Measurements from ENCODE around the gene NDUFA3.
A peak's percentile ranks its signal among the peaks of the same experiment; 100 is the strongest.

The NDUFA3 gene

DNA sequence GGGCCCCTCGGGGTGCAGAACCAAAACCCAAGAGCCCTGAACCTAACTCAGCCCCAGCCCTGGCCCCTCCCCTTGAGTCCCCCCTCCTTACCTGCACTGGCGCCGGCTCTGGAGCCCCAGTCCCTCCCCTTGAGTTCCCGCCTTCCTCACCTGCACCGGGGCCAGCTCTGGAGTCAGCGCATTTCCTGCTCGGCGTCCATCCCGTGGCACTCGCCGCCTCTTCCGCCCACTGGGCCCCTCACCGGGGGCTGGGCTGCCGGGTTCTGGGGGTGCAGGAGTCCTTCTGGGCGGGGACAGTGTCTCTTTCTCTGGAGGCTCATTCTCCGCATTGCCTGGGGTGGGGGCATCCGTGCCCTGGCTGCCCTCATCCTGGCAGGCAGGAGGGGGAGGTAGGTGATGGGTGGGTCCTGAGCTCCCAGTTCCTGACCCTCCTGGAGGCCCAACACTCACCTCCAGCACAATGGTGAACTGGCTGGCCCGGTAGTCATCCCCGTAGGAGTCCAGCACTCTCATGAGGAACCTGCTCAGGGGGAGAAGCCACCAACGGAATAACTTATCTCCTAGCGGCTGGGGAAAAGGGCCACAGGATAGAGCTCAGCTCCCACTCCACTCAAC lies 5.3 kb downstream of the NDUFA3 start:
- no peak for DNase-seq (ENCODE audit: low read depth in 3 of 3)

DNA sequence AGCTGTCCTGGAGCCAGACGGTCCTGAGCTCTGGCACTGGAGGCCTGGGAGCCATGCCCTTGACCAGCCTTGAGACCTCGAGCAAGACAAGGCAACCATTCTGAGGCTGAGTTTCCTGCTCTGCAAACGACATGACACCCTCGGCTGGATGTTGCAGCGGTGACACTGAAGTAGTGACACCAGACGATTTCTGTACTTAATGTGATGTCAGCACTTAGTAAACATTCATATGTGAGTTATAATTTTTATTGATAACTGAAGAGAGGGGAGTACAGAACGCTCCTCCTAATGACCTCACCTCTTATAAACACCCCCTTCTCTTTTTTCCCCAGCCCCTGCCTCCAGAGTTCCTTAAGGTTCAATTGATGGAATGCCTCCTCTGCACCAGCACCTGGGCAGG lies 5.8 kb downstream of the NDUFA3 start:
- no peak for DNase-seq (ENCODE audit: low read depth in 3 of 3)

DNA sequence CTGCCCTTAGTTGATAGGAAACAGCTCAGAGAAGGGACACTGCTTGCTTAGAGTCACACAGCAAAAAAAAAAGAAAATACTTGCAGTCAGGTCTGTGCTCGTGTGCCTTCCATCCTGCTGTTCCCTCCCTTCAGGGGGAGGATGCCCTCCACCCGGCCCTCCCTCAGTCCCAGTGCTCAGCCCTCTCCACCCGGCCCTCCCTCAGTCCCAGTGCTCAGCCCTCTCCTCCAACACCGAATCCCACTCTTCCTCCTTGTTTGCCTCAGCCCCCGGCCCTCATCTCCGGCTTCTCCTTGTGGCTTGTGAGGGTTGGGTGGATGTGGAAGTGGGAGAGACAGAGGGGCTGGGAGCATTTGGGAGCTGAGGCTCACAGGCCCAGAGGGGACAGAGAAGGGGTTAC lies 7.0 kb downstream of the NDUFA3 start:
- no peak for DNase-seq (ENCODE audit: low read depth in 3 of 3)

DNA sequence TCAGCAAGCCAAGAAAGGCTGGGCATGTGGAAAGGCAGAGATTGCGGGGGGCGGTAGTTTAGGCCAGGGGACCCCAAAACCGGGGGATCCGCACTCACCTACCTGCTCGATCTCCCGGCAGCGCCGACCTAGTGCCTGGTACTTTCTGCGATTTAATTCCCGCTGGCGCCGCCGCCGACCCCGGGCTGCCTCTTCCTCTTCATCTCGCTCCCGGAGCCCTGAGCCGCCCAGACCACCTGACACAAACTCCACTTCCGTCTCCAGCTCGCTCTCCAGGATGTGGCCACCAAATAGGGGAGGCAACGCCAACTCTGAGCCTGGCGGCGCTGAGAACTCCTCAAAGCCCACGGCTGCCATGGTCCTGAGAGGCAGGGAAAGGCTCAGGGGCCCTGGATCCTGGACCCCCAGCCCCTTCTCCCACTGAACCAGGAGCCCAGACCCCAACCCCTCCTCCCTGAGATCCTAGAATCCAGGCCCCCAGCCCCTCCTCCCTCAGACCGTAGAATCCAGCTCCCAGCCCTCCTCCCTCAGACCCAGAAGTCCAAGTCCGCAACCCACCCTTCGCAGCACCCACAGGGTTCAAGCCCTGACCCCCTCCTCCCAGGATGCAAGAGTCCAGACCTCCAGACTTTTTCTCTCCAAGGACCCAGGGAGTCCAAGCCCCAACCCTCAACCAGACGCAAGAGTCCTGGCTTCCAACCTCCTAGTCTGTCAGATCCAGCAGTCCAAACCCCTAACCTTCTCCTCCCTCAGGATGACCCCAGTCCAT lies 11.9 kb downstream of the NDUFA3 start:
- DNase-seq (ENCODE audit: low read depth in 3 of 3), result peak in 1 of 3 experiments; percentile 49

DNA sequence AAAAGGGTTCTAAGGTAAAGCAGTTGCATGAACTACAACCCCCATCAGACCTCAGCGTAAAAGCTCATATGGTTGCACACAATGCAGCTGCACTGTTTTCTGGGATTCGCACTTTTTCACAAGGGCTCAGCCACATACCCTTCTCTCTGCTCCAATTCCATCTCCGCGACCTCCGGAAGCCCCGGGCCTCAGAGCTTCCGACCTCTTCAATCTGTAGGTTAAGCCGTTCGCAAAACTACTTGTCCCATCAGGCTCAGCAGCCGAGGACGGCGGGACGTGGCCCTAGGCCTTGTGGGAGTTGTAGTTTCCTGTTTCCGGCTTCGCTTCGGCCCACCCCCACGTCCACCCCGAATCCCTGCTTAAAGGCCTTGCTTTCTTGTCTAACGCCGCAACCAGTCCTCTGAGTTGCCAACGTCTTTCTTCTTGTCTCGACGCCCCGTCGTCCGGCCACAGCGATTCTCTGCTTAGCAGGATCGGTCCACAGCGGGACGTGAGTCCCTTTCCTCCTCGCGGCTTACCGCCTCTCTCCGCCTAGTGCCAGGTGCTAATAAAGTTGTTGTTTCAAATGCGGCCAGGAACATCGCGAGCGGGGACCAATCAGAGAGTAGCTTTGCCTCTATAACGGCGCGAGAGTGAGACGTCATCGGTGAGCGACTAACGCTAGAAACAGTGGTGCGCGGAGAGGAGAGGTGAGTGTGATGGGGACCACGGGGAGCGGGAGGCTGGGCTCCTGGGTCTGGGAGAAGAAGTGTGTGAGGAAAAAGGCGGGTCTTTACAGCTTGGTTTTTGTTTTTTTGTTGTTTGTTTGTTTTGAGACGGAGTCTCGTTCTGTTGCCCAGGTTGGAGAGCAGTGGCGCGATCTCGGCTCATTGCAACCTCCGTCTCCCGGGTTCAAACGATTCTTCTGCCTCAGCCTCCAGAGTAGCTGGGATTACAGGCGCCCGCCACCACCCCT lies 12.7 kb downstream of the NDUFA3 start, which contains the start of the genes PRPF31 and TFPT:
TSS of gene PRPF31 (plus strand) at position 646 of the 955 bp plus-strand sequence. CDS start 2,525 bp downstream, outside the sequence.
TSS of gene TFPT (minus strand) at position 549 of the 955 bp plus-strand sequence. CDS start at position 161, 388 bp downstream.
- DNase-seq (ENCODE audit: low read depth in 3 of 3), result peak; percentile 94 to 99 (median 95)

DNA sequence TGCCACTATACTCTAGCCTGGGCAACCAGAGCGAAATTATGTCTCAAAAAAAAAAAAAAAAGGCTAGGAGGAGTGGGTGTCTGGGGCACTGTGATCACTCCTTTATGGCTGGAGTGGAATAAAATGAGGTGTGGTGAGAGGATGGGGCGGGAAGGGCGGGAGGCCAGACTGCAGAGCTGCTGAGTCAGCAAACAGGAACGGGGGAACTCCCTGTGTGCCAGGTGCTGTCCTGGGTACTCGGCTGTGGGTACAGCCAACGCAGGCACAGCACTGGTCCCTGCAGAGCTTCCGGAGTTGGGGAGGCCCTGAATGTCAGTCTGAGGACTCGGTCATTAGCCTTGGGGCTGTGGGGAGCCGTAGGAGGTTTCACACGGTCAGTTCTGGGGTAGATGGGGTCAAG lies 18.6 kb downstream of the NDUFA3 start:
- no peak for DNase-seq (ENCODE audit: low read depth in 3 of 3)

DNA sequence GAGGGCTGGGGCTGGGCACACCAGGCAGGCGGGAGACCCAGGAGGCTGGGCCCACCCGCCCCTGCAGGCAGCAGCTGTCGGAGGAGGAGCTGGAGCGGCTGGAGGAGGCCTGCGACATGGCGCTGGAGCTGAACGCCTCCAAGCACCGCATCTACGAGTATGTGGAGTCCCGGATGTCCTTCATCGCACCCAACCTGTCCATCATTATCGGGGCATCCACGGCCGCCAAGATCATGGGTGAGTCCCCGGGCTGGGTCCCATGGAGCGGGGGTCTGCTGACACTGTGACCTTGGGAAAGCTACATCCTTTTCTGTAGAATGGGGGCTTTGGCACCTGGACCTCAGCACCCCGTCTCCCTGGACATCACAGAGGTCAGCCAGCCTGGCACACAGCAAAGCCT lies 21.0 kb downstream of the NDUFA3 start:
- DNase-seq (ENCODE audit: low read depth in 3 of 3), result no peak

DNA sequence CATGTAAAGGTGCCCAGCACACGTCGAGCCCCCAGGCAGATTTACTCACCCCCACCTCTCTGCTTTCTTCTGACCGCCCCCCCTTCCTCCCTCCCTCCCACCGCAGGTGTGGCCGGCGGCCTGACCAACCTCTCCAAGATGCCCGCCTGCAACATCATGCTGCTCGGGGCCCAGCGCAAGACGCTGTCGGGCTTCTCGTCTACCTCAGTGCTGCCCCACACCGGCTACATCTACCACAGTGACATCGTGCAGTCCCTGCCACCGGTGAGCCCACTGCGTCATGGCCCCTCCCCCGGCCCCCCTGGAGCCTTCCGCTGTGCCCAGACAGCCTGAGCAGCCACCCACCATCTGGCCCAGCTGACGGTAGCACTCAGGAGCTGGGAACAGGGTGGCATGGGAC lies 21.7 kb downstream of the NDUFA3 start:
- DNase-seq (ENCODE audit: low read depth in 3 of 3), result no peak

DNA sequence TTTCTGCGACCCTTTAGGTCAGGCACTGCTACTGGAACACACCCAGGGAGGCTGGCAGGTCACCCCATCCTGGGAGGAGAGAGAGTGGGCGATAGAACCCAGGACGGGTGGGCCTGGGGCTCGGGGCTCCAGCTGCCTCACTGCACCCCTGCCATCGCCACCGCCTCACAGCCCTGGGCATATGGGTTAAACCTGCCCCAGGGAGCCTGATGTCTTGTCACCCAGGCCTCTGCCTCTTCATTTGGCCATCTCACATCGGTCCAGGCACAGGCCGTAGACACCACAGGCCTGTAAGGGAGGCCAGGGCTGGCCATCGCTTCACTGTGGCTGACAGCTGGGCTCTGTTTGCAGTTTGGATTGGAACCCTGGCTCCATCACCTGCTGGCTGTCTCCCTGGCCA lies 23.1 kb downstream of the NDUFA3 start:
- no peak for DNase-seq (ENCODE audit: low read depth in 3 of 3)

DNA sequence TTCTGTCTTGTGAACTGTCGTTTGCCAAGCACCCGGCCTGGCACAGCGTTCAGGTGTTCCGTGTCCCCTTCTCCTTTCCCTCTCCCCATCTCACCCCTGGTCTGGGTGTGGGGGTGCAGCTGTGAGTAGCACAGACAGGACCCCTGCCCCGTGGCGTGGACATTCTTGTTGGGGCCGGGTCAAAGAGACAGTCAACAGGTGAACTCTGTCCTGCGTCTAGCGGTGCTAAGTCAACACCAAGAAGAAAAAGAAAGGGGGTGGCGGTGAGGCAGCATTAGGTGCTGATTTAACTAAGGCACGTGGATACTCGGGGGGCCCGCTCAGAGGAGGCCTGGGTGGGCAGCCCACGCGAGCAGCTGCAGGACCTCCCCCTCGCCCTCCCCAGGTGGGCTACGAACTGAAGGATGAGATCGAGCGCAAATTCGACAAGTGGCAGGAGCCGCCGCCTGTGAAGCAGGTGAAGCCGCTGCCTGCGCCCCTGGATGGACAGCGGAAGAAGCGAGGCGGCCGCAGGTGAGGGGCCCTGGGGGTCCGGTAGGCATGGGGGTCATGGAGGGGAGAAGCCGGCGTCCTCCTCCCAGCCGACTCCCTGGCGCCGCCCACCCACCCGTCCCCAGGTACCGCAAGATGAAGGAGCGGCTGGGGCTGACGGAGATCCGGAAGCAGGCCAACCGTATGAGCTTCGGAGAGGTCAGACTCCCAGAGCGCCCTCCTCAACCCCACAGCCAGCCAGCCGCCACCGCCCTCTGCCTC lies 25.2 kb downstream of the NDUFA3 start:
- no peak for DNase-seq (ENCODE audit: low read depth in 3 of 3)

DNA sequence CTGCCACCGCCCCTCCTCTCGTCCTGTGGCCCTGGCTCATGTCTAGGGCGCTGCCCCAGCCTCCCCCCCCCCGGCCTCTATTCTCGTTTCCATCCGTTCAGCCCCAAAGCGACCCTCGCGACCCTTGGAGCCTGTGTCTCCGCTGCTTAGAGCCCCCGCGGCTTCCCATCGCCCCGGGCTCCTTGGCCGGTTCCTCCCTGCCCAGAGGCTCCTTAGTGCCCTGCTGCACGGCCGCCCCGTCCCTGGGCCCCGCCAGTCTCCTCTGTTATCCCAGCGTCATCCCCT lies 25.7 kb downstream of the NDUFA3 start:
- DNase-seq (ENCODE audit: low read depth in 3 of 3), result no peak

DNA sequence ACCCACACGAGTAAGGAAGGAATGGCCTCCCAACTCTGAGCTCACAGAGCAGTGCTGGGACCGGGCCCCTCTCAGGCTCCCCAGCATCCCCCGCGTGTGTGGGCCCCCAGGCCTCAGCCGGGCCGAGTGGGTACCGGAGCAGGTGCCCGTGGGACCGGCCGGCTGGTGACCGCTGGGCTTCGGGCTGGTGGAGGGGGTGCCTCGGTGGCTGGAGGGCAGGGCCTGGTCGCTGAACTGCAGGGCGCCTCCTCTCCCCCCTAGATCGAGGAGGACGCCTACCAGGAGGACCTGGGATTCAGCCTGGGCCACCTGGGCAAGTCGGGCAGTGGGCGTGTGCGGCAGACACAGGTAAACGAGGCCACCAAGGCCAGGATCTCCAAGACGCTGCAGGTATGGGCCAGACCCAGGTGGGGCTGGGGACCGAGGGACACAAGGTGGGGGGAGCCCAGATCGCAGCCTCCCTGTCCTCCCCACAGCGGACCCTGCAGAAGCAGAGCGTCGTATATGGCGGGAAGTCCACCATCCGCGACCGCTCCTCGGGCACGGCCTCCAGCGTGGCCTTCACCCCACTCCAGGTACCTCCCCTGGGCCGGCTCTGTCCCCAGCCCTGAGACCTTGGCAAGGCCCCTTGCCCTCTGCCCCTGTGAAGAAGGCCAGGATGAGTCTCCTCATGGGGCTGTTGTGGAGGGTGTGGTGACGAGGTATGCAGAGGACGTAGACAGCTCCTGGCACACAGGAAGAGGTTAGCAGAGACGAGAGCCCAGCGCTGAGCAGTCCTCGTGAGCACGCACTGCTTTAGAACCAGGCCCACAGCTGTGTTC lies 26.4 kb downstream of the NDUFA3 start:
- no peak for DNase-seq (ENCODE audit: low read depth in 3 of 3)

DNA sequence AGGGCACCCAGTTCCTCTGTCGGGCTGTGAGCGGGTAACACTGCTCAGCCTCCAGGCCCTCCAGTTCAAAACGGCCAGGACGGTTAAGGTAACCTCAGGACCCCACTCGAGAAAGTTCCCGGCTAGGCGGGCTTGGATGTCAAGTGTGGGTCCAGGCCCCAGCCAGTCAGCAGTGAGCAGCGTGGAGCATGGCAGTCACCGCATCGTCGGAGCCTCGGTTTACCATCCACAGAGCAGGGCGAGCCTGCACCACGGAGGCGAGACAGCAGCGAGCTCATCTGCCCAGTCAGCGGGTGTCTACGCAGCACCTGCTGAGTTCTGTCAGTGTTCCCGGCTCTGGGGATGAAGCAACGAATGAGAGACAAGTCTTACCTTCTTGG lies 27.0 kb downstream of the NDUFA3 start:
- DNase-seq (ENCODE audit: low read depth in 3 of 3), result no peak

DNA sequence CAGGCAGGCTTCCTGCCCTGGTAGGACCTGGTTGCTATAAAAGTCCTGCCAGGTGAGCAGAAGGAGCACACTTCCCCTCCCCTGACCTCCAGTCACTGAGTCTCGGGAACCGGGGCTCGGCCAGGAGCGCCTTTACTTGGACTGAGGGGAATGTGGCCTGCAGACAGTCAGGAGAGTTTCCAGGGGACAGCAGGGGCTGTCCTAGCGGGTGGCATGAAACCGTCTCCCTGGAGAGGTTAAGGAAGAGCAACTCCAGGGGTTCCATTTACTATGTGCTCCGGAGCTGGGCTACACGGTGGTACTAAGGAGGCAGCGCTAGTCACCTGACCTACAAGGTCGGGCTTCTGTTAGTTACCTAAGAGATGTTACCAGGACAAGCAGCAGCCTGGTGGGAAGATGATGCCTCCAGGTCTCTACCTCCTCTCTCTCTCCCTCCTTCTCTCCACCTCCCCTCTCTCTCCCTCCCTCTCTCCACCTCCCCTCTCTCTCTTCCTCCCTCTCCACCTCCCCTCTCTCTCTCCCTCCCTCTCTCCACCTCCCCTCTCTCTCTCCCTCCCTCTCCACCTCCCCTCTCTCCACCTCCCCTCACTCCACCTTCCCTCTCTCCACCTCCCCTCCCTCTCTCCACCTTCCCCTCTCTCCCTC lies 30.8 kb downstream of the NDUFA3 start:
- no peak for DNase-seq (ENCODE audit: low read depth in 3 of 3)

DNA sequence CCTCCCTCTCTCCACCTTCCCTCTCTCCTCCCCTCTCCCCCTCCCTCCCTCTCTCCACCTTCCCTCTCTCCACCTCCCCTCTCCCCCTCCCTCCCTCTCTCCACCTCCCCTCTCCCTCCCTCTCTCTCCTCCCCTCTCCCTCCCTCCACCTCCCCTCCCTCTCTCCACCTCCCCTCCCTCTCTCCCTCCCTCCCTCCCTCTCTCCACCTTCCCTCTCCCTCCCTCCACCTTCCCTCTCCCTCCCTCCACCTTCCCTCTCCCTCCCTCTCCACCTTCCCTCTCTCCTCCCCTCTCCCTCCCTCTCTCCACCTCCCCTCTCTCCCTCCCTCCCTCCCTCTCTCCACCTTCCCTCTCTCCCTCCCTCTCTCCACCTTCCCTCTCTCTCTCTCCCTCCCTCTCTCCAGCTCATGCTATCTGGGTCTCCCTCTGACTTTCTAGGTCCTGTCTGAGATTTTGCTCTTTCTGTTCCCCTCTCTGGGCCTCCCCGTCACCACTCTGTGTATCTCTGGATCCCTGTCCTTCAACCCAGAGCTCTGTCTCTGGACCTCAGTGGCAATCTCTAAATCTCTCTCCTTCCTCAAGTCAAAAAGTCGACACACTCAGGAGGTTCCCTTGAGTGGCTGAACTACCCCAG lies 31.4 kb downstream of the NDUFA3 start:
- DNase-seq (ENCODE audit: low read depth in 3 of 3), result no peak

DNA sequence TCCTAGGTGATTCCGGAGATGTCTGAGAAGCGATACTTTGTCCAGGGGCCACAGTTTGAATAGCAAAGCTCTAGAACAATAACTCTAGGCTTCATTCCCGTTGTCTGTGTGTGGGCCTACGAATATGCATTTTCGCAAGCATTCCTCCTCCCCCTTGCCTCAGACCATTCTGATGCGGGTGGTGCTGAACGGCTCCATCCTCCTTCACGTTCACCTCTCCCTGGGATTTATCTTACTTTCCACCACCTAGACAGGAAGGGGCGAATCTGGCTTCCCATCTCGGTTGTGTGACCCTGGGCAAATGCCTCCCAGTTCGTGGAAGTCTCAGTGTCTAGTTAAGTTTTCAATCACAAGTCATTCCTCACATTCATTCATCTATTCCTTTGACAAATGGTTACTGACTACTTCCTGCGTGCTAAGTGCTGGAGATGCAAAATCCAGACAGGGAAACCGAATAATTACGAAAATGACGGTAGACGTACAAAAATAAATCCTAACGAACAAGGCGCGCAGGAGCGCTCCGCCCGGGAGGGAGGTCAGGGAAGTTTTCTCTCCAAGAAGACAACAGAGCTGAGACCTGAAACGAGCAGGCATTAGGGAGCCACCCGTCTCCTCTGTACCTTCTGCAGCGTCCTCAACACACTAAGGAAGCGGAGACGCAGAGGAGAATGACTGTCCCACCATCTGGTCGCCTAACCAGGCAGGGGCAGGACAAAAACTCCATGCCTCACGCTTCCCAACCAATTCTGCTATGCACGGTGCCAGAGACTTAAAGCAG lies 33.6 kb downstream of the NDUFA3 start:
- no peak for DNase-seq (ENCODE audit: low read depth in 3 of 3)

DNA sequence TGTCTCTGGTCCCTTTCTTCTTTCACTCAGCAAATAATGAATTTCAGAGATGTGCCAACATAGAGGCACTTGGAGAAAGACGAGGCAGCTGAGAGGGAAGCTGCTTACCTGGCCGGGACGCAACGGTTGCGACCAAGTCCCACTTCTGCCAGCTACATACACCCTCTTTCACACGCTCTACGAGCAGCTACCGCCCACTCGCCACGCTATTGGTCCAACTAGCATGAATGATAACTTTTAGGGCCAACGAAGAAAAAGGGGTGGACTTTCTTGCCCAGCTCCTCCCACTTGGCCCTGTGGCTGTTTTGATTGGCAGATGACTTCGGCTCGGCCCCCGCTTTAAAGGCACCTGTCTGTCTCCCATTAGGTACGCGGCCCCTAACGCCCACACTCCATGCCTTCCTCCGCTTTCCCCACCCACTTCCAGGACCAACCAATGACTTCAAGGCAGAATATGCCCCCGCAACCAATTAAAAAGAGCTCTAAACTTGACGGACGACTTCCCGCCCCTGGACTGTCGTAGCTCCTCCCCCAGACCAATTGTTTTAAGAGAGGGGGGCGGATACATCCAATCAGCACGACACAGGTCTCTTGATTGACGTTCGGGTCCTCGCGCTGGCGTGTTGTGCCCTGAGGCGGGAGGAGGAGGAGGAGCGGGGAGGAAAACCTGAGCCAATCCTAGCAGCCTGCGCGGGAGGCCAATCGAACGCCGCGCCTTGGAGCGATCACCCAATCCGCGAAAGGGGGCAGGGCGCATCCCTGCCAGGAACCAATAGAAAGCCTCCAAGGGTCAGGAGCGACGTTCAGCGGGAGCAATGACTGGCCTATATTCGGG lies 34.4 kb downstream of the NDUFA3 start:
- DNase-seq (ENCODE audit: low read depth in 3 of 3), result peak; percentile 98 to 99 (median 98)

All from stimulated activated CD4-positive, alpha-beta T cell treated with anti-CD3 and anti-CD28 coated beads, TNF-alpha, amount 100 ng/mL, for 24 hours (primary cell).